SJSA1 (cell line): ENCODE measurements around the gene SLC25A45. TPM values are rescaled to one million over a fixed set of nuclear protein-coding genes. Genes with fewer than 3 reads are reported as not detected.
"Not testable (repeated sequence)": the region's sequence is repeated elsewhere in the genome, so short reads cannot be mapped to it uniquely, and the experiment has no call there.

Experiments used
- DNase-seq, 2 experiments: peaks; one replicate each; pipeline ENCODE4 v3.0.0-alpha.2; 2015 to 2020; ENCODE audit warnings: low spot score in 2 of 2, low read depth in 1 of 2
- H3K27ac ChIP-seq: fragments of 250-450 bp; sonication (Bioruptor Pico); 2 replicates; pipeline ENCODE4 v1.5.1; 2020; ENCODE audit warnings: mild to moderate bottlenecking, moderate library complexity
- H3K27me3 ChIP-seq: fragments of 250-450 bp; sonication (Bioruptor Pico); replicated peaks from 2 replicates; pipeline ENCODE4 v1.5.1; 2020; ENCODE audit warnings: mild to moderate bottlenecking, moderate library complexity
- H3K36me3 ChIP-seq: fragments of 250-450 bp; sonication (Bioruptor Pico); 2 replicates; pipeline ENCODE4 v1.5.1; 2020; ENCODE audit warnings: mild to moderate bottlenecking
- H3K4me1 ChIP-seq: fragments of 250-450 bp; sonication (Bioruptor Pico); replicated peaks from 2 replicates; pipeline ENCODE4 v1.6.1; 2021; ENCODE audit warnings: mild to moderate bottlenecking
- H3K4me3 ChIP-seq: fragments of 250-450 bp; sonication (Bioruptor Pico); 2 replicates; pipeline ENCODE4 v1.5.1; 2020; ENCODE audit warnings: mild to moderate bottlenecking
- H3K9me3 ChIP-seq: fragments of 250-450 bp; sonication (Bioruptor Pico); replicated peaks from 2 replicates; pipeline ENCODE4 v1.5.1; 2020; ENCODE audit warnings: mild to moderate bottlenecking
- total RNA-seq: library from RNA; depleted of rRNA; stranded (reverse); fragments of >200 nt; shearing (Covaris generic); gene quantifications from 2 replicates; pipeline ENCODE4 v1.2.3, GENCODE V29; 2014

Gene SLC25A45
- total RNA-seq, 1 experiment from 2014 or later, result 3.1 TPM

DNA sequence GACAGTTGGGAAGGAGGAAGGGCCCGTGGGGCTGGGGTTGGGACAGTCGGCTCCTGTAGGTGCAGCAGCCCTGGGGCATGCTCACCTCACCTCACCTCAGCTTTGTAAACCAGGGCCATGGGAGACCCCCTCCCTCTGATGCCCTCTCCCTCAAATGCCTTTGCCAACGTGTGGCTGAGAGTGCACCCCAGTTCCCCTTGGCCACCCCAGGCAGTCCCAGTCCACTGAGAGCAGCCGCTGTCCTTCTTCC, 35.9 kb upstream of the SLC25A45 start:
- Histone ChIP-seq H3K27me3 (no peaks in the 10 kb centered on the region; the same call in 1 of the 2 replicates), H3K36me3 (peaks cover 15% of the 10 kb centered on the region), H3K27ac (peak overlapping the region; percentile 99), H3K4me3 (no peak overlapping the region), H3K4me1 (peaks cover 74% of the 10 kb centered on the region), H3K9me3 (no peaks in the 10 kb centered on the region; the same call in 1 of the 2 replicates)
- no peak for DNase-seq

DNA sequence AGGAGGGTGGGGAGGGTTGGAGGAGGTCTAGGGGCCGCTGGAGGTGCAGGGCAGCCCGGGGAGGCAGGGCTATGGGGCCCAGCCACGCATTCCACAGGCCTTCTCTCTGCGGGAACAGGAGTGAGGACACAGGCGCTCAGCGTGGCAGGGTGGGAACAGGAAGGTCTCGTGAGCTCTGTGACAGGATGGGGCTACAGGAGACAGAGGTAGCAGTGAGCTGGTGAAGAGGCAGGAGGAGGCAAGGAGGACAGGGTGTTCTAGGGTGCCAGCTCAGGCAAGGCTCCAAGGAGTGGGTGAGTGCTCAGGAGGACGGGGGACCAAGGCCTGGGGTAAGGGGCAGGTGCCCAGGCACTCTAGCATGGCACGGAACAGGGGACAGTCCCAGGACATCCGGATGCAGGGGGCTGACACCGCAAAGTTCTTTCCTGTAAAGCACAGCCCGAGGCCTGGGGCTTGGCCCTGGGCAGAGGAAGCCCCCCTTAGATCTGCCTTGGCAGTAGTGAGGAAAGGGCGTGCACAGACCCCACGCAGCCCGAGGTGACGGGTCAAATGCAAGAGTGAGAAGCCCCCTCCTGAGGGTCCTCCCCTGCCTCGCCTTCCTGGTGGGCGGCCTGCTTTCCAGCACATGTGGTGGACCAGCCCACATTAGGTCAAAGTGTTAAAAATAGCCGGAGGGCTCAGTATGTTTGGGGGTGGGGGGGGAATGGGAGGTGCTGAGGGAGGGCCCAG, 35.4 kb upstream of the SLC25A45 start:
- H3K4me1 ChIP-seq, result peaks cover 69% of the 10 kb centered on the region
- peak overlapping the region; percentile 99 for H3K27ac ChIP-seq
- no peak overlapping the region for H3K4me3 ChIP-seq
- H3K36me3 ChIP-seq, result peaks cover 14% of the 10 kb centered on the region
- H3K27me3 ChIP-seq, result no peaks in the 10 kb centered on the region; the same call in 1 of the 2 replicates
- H3K9me3 ChIP-seq, result no peaks in the 10 kb centered on the region; the same call in 1 of the 2 replicates
- DNase-seq, result no peak

- no peak overlapping the region for H3K4me3 ChIP-seq
- H3K4me1 ChIP-seq, result peaks cover 62% of the 10 kb centered on the region
- H3K36me3 ChIP-seq, result peaks cover 20% of the 10 kb centered on the region
- peak in 1 of 2 experiments; percentile 37 for DNase-seq
- H3K27ac ChIP-seq, result 0 out of 2 replicates have a peak overlapping the region, but pooled peaks have one; percentile 9
- H3K27me3 ChIP-seq, result no peaks in the 10 kb centered on the region
- H3K9me3 ChIP-seq, result no peaks in the 10 kb centered on the region
These were observed 34.6 kb upstream of the SLC25A45 start for GRCh38 chr11:65416841-65417701.

DNA sequence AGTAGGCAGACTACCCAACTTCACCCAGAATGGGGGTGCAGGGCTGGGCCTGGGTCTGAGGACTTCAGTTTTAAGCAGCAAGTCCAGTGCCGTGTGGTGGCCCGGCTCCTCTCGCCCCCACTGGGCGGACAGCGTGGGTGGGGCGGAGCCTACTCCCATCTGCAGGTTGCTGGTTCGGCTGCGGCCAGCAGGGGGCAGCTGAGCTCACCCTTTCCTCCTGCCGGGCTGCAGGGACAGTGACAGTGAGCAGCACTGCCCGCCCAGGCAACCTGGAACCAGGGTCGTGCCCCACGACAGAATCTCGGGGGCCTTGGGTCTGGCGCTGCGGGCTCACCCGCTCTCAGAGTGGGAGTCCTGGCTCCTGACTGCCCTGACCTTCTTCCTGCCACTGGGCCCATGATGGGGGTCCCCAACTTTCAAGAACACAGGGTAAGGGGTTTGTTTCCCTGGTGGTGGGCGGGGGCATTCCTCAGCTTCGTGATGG, 33.9 kb upstream of the SLC25A45 start:
- H3K4me1 ChIP-seq, result peaks cover 55% of the 10 kb centered on the region
- 0 out of 2 replicates have a peak overlapping the region, but pooled peaks have one; percentile 9 for H3K27ac ChIP-seq
- peaks cover 27% of the 10 kb centered on the region for H3K36me3 ChIP-seq
- DNase-seq, result peak; percentile 96 to 97
- no peak overlapping the region for H3K4me3 ChIP-seq
- H3K9me3 ChIP-seq, result no peaks in the 10 kb centered on the region
- no peaks in the 10 kb centered on the region for H3K27me3 ChIP-seq

DNA sequence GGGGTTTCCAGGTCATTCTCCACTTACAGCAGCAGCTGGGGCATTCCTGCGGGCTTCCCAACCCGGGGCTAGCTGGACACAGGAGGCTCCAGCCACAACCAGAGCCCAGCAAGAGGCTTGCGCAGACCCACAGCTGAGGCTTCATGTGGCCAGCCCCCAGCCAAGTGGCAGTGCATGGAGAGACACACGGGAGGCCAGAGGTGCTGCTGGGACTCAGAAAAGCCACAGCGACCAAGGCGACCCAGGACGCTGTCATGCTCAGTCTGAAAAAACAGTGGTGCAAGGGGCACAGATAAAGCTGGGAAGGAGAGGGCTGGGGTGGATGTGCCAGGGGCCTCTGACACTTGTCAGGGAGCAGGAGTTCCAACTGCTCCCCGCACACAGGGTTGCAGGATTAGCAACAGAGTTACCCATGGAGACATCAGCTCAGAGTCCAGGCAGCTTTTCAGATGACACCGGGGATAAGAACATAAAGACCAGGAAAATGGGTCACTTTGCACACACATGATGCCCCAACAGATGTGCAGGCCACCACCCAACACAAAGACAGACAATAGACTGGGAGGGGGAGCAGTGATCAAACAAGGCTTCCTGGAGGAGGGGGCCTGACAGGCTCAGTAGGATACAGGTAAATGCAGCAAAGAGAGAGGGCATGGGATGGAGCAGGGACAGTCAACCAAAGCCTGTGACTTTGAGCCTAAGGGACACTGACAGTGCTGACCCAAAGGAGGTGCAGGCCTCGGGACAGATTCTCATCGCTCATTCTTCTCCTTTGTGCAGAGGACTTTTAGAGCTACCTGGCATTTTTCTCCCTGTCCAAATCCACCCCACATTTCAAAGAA, 33.3 kb upstream of the SLC25A45 start:
- Histone ChIP-seq H3K27me3 (no peaks in the 10 kb centered on the region), H3K9me3 (no peaks in the 10 kb centered on the region), H3K4me1 (peaks cover 49% of the 10 kb centered on the region), H3K27ac (no peak overlapping the region), H3K4me3 (no peak overlapping the region), H3K36me3 (peaks cover 33% of the 10 kb centered on the region)
- peak in 1 of 2 experiments; percentile 34 for DNase-seq

DNA sequence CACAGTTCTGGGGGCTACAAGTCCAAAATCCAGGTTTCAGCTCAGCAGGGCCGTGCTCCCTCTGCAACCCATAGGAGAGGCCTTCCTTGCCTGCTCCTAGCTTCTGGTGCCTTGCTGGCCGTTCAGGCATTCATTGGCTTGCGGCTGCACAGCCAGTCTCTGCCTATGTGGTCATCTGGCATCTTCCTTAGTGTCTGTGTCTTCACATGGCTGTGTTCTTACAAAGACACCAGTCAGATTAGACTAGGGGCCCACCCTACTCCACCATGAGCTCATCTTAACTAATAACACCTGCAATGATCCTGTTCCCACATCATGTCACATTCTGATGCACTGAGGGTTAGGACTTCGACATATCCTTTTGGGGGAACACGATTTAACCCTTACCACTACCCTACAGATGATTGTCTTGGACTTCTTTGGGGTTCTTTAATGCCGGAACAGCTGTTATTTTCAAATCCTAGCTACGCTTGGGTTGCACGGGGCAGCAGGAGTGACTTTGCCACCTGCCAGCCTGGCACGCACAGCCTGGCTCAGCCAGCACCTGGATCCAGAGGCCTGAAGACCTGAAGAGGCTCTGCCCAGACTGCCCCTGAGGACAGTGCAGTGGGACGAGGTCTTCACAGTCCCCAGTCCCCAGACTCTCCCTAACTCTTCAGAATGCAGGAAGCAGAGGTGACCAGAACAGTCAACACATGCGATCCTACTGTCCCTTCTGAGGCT, 32.5 kb upstream of the SLC25A45 start:
- Histone ChIP-seq H3K36me3 (peaks cover 39% of the 10 kb centered on the region), H3K9me3 (no peaks in the 10 kb centered on the region), H3K4me1 (peaks cover 41% of the 10 kb centered on the region), H3K27ac (no peak overlapping the region), H3K27me3 (no peaks in the 10 kb centered on the region), H3K4me3 (no peak overlapping the region)
- no peak for DNase-seq

GRCh38 chr11:65413077-65413664, 30.7 kb upstream of the SLC25A45 start:
- Histone ChIP-seq H3K4me1 (peaks cover 23% of the 10 kb centered on the region), H3K36me3 (peaks cover 57% of the 10 kb centered on the region)
- H3K9me3 ChIP-seq, H3K4me3 ChIP-seq, H3K27me3 ChIP-seq, H3K27ac ChIP-seq, DNase-seq: not testable (repeated sequence)

- Histone ChIP-seq H3K4me3 (no peak overlapping the region), H3K36me3 (peaks cover 64% of the 10 kb centered on the region), H3K27me3 (no peaks in the 10 kb centered on the region), H3K9me3 (no peaks in the 10 kb centered on the region), H3K4me1 (peaks cover 16% of the 10 kb centered on the region), H3K27ac (no peak overlapping the region)
- no peak for DNase-seq
These were observed 30.0 kb upstream of the SLC25A45 start for GRCh38 chr11:65412271-65413076.

DNA sequence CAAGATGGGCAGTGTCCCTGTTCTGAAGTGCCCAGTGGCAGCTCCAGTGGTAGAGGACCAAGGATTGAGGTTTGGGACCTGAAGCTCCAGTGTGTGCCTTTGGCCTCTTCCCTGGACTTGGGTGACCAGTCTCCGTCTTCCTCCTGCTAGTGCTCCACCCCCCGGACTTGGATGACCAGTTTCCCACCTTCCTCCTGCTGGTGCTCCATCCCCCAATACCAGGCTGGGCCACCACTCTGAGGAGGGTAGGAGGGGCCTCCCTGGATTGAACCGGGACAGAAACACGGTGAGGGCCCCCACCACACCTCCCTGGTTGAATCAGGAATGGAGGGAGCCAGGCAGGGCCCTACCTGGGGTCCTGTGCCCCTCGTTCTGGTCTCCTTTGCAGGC, 29.2 kb upstream of the SLC25A45 start:
- Histone ChIP-seq H3K9me3 (no peaks in the 10 kb centered on the region), H3K36me3 (peaks cover 72% of the 10 kb centered on the region), H3K4me3 (no peak overlapping the region), H3K27ac (no peak overlapping the region), H3K4me1 (peaks cover 8% of the 10 kb centered on the region), H3K27me3 (no peaks in the 10 kb centered on the region)
- no peak for DNase-seq

- Histone ChIP-seq H3K27ac (no peak overlapping the region), H3K9me3 (no peaks in the 10 kb centered on the region), H3K4me3 (no peak overlapping the region), H3K4me1 (peaks cover 3% of the 10 kb centered on the region), H3K36me3 (peaks cover 78% of the 10 kb centered on the region), H3K27me3 (no peaks in the 10 kb centered on the region)
- DNase-seq, result no peak
These were observed 28.7 kb upstream of the SLC25A45 start for GRCh38 chr11:65410936-65411680.

- H3K27me3 ChIP-seq, result no peaks in the 10 kb centered on the region
- DNase-seq, result no peak
- no peaks in the 10 kb centered on the region for H3K4me1 ChIP-seq
- peaks cover 94% of the 10 kb centered on the region for H3K36me3 ChIP-seq
- no peak overlapping the region for H3K4me3 ChIP-seq
- H3K27ac ChIP-seq, result no peak overlapping the region
- H3K9me3 ChIP-seq, result no peaks in the 10 kb centered on the region
These were observed 22.3 kb upstream of the SLC25A45 start for GRCh38 chr11:65404638-65405339.
